Pons (tissue), 1 donor: ENCODE results near the gene FFAR4.
A peak's percentile ranks its signal among the peaks of the same experiment; 100 is the strongest.
"Not testable (repeated sequence)": the region's sequence is repeated elsewhere in the genome, so short reads cannot be mapped to it uniquely, and the experiment has no call there.

ENCODE experiments used
- DNase-seq: peaks from one replicate; pipeline ENCODE4 v3.0.0-alpha.2; 2016; ENCODE audit warnings: low spot score

Gene FFAR4

DNA sequence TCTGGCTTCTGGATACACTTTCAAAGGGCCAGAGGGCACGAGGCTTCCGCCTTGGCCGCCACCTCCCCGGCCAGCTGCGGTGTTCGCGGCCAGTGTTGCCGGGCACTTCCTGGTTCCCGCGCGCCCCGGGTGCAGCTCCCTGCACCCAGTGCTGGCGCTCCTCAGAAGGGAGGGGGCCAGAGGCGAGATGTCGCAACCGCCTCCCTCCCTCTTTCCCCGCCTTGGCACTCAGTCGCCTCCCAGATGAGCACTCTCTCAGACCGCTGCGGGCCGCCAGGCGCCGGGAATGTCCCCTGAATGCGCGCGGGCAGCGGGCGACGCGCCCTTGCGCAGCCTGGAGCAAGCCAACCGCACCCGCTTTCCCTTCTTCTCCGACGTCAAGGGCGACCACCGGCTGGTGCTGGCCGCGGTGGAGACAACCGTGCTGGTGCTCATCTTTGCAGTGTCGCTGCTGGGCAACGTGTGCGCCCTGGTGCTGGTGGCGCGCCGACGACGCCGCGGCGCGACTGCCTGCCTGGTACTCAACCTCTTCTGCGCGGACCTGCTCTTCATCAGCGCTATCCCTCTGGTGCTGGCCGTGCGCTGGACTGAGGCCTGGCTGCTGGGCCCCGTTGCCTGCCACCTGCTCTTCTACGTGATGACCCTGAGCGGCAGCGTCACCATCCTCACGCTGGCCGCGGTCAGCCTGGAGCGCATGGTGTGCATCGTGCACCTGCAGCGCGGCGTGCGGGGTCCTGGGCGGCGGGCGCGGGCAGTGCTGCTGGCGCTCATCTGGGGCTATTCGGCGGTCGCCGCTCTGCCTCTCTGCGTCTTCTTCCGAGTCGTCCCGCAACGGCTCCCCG lies at the start of gene FFAR4:
FFAR4 (plus strand) TSS at position 231 of the 842 bp plus-strand sequence; CDS start at position 287, 56 bp downstream.
- DNase-seq = peak; percentile 42

DNA sequence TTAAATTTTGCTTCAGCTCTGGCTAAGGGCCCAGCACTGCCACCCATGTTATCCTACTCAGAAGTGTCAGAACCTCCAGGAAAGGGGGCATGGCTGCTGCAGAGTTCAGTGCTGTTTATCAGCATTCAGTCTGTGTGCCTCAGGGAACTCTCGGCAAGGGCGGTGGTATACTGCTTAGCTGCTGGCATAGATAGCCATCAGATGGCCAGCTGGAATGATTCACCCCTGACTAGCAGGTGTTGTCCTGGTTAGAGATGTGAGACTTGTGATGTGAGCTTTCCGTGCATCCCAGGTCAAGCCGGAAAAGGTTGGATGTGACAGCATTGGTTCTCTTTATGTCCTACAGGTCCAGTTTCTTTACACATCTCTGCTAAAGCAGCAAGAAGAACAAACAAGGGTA lies 47.9 kb upstream of the FFAR4 start:
- DNase-seq = no peak

DNA sequence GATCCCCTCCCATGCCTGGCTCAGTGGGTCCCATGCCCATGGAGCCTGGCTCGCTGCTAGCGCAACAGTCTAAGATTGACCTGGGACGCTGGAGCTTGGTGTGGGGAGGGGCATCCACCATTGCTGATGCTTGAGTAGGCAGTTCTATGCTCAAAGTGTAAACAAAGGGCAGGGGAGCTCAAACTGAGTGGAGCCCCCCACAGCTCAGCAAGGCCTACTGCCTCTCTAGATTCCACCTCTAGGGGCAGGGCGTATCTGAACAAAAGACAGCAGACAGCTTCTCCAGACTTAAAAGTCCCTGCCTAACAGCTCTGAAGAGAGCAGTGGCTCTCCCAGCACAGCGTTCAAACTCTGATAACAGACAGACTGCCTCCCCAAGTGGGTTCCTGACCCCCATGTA lies 31.2 kb upstream of the FFAR4 start:
- no peak for DNase-seq

DNA sequence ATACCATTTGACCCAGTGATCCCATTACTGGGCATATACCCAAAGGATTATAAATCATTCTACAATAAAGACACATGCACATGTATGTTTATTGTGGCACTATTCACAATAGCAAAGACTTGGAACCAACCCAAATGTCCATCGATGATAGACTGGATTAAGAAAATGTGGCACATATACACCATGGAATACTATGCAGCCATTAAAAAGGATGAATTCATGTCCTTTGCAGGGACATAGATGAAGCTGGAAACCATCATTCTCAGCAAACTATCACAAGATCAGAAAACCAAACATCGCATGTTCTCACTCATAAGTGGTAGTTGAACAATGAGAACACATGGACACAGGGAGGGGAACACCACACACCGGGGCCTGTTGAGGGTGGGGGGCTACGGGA lies 25.6 kb upstream of the FFAR4 start:
- DNase-seq = not testable (repeated sequence)

DNA sequence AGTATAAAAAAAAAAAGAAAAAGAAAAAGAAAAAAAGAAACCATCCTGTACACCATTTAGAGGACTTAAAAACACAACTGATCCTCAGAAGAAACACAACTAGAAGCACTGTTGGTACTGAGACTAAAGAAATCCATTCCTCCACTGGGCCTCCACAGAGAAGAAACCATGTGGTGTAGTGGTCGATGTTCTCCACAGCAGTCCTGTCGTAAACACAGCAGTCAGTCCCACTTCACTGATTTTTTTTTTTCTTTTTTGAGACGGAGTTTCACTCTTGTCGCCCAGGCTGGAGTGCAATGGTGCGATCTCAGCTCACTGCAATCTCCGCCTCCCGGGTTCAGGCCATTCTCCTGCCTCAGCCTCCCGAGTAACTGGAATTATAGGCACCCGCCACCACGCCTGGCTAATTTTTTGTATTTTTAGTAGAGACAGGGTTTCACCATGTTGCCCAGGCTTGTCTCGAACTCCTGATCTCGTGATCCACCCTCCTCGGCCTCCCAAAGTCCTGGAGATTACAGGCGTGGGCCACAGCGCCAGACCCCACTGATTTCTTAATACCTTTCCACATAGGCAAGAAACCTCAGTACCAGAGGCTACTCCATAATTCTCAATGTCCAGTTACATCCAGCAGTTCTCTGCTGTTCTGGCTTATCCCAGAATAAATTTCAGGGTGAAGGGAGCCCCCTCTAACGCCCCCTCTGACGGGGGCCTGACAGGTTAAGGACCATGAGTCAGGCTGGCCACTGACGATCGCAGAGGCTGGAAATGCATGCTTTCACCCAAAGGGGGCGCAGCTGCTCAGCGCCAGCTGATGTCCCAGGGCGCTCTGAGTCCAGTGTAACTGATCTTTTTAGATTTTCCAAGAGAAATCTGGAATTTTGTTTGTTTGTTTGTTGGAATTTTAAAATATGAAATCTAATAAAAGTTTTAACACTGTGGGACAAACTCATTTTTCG lies 24.8 kb upstream of the FFAR4 start:
- no peak for DNase-seq

DNA sequence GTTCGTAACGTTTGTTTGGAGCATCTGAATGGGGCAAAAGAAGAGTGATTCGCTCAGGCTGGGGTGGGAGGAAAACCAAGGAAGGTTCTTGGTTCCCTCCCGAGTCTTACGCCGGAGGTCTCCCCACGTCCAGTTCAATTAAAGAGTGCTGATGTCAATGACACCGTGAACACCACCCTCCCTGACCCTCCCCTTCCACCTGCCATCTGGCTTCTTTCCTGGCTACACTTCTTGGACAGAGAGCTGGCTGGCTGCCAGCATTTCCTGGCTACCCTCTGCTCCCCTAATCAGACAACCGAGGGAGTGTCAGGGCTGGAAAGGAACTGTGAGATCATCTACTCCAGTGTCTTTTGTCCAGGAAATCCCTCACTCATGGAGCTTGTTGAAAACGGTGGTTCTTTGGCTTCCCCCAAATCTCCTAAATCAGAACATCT lies 24.1 kb upstream of the FFAR4 start:
- no peak for DNase-seq

DNA sequence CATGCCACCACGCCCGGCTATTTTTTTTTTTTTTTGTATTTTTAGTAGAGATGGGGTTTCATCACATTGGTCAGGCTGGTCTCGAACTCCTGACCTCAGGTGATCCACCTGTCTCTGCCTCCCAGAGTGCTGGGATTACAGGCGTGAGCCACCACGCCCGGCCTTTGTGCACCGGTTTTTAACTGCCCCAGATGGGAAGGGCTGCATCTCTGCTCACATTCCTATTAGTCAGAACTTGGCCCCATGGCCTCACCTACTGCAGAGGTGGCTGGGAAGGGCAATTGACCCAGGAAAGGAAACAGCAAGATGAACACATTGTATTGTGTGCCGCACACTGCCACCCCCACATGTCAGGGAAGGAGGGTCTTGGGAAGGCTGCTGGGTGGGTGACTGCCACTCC lies 19.5 kb upstream of the FFAR4 start:
- DNase-seq = not testable (repeated sequence)

DNA sequence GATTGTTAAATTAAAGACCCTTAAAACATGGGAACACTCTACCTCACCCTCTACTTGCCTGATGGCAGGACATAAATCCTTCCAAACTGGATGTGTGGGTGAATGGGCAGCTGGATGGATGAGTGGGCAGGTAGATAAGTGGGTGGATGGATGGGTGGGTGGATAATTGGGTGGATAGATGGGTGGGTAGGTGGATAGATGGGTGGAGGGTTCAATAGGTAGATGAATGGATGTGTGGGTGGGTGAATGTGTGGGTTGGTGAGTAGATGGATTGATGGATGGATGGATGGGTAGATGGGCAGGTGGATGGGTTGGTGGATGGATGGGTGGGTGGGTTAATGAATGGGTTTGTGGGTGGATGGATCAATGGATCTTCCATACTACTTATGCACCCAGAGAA lies 18.9 kb upstream of the FFAR4 start:
- DNase-seq = no peak

DNA sequence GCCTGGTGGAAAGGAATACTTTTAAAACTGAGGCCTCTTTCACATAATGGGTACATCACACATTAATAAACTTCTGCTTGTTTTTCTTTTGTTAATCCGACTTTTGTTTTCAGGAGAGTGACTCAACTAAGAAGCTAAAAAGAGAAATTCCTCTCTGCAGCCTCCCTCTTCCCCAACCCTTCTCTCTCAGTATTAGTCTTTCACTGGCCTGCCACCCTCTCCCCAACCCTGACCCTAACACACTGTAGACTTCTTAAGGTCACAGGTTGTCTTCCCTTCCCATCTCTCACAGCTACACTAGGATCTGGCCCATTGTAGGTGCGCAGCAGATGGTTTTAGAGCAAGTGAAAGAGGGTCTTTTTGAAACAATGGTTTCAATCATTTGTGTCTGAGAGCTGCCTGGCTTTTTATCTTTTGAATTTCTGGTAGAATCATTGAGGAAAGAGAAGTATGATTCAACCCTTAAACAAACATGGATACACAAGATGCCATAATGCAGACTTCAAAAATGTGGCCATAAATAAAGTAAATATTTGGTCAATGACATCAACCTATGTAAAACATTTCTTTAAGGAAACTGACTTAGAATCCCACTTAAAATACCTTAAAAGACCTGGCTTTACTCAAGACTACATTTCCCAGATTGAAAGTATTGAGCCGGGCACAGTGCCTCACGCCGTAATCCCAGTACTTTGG lies 17.9 kb upstream of the FFAR4 start:
- DNase-seq = no peak

DNA sequence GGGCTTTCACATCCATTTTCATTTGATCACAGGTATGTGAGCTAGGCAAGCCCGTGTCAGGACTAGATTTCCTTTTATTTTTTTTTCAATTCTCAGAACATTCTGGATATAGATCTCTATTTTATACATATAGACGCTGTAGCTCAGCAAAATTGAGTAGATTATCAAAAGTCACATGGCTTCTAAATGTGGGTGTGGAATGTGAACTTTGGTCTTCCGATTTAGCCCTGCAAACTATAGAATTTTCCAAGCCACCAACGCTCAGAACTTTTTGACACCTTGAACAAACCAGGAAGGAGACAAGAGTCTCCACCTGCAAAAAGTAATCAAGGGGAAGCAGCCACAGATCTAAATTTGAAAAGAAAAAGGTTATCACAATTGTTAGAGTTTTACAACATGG lies 15.9 kb upstream of the FFAR4 start:
- no peak for DNase-seq

DNA sequence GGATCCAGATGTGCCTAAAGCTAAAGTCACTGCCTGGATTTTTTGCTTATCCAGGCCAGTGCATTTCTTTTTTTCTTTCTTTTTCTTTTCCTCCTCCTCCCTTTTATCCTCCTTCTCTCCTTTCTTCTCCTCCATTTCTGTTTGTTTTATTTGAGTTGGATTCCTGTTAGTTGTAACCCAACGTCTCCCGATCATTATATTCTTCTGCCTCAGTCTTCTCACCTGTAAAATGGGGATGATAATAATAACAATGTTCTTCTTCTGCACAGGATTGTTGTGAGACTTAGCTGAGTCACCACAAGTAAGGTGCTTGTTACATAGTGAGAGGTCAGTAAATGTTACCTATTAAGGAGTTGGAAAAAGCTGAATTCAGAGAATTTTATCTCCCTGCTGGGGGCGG lies 13.7 kb upstream of the FFAR4 start:
- no peak for DNase-seq

DNA sequence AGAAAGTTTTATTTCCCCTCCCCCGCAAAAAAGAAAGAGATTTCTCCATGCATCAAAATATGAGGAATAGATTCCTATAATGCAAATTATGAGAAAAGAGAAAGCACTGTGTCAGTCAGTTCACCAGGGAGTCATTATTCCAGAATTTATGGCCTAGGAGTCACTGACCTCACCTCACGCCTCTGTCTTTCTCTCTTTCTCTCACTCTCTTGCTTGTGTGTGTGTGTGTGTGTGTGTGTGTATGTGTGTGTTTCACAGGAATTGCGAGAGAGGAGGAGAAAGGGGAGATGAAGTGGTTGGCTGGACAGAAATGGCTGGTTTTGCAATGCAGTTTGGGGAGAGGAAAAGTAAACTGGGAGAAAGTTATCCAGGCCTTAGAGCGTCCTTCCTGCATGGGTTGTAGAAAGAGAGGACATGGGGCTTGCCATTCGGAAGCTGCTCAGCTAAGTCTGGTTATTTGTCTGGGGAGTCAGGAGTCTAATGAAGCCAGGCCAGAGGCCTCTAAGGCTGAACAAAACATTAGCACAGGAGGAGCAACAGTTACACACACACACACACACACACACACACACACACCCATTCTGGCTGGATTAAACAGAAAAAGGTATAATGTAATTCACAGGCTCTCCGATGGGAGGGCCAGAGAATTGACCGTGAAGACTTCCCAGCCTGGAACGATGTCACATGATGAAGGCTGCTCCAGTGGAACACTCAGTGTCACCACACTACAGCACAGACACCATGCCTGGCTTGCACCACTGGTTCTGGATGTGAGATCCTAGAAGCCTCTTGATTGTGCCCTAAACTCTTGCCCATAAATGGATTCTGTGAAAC lies 12.8 kb upstream of the FFAR4 start:
- DNase-seq = no peak

DNA sequence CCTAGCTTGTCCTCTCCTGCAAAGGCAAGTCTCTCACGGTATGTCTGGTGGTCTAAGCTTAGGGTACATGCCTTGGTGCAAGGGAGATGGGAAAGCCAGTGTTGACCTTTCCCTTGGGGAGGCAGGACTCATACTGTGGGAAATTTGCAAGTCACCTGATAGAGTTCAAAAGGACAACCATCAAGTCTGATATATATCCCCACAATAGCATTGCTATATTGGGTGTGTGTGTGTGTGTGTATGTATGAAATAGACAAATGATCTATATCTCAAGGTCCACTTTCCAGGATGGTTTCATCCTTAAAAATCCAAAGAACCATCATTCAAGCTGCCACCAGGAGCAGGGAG lies 12.2 kb upstream of the FFAR4 start:
- DNase-seq = no peak

DNA sequence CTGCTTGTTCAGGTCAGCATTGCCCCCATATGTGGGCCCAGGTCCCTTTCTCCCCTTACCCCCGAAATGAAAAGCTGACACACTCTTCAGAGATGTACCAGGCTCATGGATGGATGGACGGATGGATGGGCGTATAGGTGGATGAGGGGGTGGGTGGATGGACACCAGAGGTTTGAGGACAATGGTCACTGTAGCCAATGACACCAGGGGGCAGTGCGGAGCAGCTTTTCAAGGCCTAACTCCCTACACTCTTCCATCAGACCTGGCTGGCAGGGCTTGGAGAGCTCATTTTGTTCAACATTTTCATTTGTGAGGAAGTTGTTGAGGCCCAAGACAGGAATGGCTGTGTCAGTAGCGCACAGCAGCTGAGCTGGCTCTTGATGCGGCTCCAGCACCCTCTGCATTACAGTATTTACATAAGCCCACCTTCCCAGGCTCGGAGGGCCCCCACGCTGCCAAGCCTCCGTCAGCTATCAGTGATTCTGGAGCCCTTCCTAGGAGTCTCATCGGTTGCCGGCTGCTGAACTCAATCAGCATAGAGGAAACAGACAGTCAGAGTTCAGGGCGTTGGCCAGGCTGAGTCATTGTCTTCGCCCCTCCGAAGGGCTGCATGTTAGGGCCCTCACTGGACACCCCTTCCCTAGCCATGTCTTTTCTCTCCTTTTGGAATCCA lies 11.6 kb upstream of the FFAR4 start:
- DNase-seq = peak; percentile 80

DNA sequence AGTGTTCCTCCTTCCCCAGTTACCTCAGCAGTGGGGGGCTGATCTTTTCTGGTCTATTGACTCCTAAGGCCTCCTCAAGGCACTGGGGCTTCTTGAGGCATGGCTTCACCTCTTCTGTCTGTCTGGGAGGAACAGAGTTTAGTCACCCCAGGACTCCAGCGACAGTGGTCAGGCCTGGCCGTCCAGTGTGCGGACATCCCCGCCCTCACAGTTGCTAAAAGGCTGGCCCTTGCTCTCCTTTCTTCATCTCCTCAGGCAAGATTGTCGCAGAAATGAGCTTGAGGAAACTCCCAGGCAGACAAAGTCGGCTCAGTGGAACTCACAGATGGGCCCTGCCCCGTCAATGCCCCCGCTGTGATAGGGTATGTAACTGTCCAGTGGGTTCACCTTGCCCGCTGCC lies 7.0 kb upstream of the FFAR4 start:
- no peak for DNase-seq

DNA sequence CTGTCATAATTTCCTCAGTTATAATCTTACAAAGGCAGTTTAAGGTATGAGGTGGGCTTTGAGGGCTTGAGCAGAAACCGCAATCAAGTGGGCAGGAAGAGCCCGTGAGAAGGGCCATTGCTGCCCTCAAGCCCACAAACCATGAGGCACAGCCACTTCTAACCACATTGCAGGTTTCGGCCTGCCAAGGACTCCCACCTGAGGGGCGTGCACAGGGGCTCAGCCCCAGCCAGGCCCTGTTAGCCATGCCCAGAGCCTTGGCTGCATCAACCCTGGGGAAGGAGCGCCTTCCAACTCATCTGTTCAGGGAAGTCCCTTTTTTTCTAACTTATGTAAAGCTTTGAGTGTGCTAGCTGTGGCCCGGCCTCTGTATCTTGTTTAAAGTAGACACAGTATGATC lies 5.9 kb upstream of the FFAR4 start:
- no peak for DNase-seq

DNA sequence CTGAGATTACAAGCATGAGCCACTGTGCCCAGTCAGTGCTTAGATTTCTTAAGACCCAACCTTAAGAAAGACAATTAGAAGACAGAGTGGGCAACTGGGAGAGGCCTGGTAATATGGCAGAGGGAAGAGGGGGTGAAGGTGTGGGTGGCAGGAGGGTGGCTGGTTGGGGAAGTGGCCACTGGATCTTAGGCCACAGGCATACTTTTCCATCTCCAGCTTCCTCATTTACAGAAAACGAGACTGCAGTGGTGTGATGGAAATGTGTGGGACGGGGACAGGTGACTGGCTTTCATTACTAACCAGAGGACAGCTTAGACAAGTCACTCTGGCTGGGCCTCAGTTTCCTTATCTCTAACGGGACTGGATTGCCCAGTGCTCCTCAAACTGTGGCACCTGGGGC lies 1.0 kb upstream of the FFAR4 start:
- no peak for DNase-seq

DNA sequence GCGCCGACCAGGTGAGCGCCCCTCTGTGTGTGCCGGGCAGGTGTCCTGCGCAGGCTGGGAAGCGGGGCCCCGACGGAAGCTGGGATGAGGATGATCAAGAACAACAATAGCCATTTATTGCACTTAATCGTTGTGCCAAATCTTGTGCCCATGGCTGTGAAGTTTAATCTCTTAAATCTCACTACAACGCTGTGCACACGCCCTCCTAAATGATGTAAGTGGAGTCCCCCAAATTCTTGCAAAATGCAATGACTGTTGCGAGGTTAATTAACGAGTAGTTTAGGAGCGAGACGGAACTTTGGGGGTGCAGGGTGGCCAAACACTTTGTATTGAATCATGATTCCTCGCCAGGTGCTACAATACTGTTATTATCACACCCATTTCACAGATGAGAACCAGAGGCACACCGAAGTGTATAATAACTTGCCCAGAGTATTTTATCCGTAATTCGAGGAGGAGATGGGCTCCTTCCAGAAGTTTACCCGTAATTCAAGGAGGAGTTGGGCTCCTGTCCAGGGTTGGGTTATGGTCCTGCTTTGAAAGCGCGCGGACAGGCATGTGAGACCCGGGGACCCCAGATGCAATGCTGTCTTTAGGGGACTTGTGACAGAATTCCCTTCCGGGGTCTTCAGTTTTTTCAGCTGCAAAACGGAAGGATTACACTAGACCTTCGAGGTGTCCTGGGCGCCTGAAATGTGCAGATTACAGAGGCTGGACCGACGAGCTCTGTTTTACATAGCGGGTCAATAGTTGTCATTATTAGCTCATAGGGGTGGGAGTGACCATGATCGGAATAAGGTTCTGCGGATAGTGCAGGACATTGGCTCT lies 1.0 kb downstream of the FFAR4 start:
- no peak for DNase-seq

DNA sequence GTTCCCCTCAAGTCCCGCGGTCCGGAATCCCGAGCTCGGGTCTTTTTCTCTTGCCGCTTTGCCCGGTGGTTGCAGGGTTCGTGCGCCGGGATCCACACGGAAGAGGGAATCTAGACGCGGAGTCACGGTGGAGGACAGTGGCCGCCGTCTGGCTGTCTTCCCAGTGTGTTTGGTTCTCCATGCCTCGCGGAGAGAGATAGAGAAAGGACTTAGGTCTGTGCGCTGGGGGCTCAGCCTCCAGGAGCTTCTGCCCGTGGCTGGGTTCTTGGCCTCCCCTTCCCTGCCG lies 1.6 kb downstream of the FFAR4 start:
- no peak for DNase-seq

DNA sequence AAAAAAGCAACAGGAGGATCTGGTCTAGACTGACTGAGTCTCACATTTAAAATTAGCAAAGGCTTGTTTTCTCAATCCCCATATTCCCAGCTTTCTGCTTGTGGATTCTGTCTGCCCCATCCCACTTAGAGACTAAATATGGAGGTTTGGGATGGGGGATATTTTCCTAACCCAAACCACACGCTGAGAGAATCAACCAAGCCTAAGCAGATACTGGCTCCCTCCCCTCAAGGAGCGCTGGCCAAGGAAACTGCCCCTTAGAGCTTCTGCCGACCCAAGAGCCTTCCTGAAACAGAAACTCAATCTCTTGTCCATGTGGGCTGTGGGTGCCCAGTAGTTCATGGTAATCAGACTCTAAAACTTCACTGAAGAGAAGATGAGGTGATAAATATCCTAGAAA lies 3.9 kb downstream of the FFAR4 start:
- no peak for DNase-seq
